H1 (cell line): ENCODE results near the gene BCL11A. TPM values are rescaled to one million over a fixed set of nuclear protein-coding genes. Genes with fewer than 3 reads are reported as not detected.

Experiments
- CTCF ChIA-PET: fragments of 300-600 bp; sonication (Branson Sonifier 250); formaldehyde crosslinking; loops from one replicate; lab custom pipeline; 2021; ENCODE audit not compliant: partially characterized antibody; lab: Charles Lee
- POLR2A ChIA-PET: fragments of 300-600 bp; sonication (Branson Sonifier 250); formaldehyde crosslinking; loops from one replicate; lab custom pipeline; 2021; ENCODE audit warnings: inconsistent platforms; ENCODE audit not compliant: partially characterized antibody; lab: Charles Lee
- DNase-seq, 2 experiments: peaks; one replicate each; pipeline versions ENCODE4 v3.0.0 to v3.0.0-alpha.2; 2010 to 2022; ENCODE audit warnings: low spot score in 2 of 2, low read depth in 1 of 2, mixed read lengths in 1 of 2
- FAIRE-seq: peaks from 2 replicates; lab custom pipeline; 2011; peaks lifted over from hg19 to GRCh38; lab: Jason Lieb, UNC
- H2AFZ ChIP-seq: 2 replicates; pipeline ENCODE4 v1.8.1; 2012; ENCODE audit warnings: low read length, inconsistent platforms
- H2AK5ac ChIP-seq: 2 replicates; pipeline ENCODE4 v1.6.1; 2013; ENCODE audit warnings: low read depth, low read length
- H2BK120ac ChIP-seq: replicated peaks from 2 replicates; pipeline ENCODE3; 2013; ENCODE audit warnings: low read depth, low read length, inconsistent platforms
- H2BK12ac ChIP-seq: 2 replicates; pipeline ENCODE4 v1.6.1; 2013; ENCODE audit warnings: low read depth, low read length
- H2BK15ac ChIP-seq: 2 replicates; pipeline ENCODE4 v1.6.1; 2013; ENCODE audit warnings: low read length
- H2BK20ac ChIP-seq: 2 replicates; pipeline ENCODE4 v1.6.1; 2013; ENCODE audit warnings: low read length
- H2BK5ac ChIP-seq: 2 replicates; pipeline ENCODE4 v1.6.1; 2013; ENCODE audit warnings: low read depth, low read length
- H3K14ac ChIP-seq: 2 replicates; pipeline ENCODE4 v1.6.1; 2013; ENCODE audit warnings: inconsistent platforms; ENCODE audit not compliant: insufficient read length
- H3K18ac ChIP-seq: 2 replicates; pipeline ENCODE4 v1.6.1; 2013; ENCODE audit warnings: low read length; ENCODE audit errors: extremely low read depth
- H3K23ac ChIP-seq: 2 replicates; pipeline ENCODE4 v1.6.1; 2013; ENCODE audit warnings: inconsistent platforms; ENCODE audit not compliant: insufficient read length
- H3K23me2 ChIP-seq: 2 replicates; pipeline ENCODE4 v1.6.1; 2013; ENCODE audit warnings: low read depth, low read length
- H3K27ac ChIP-seq: 2 replicates; pipeline ENCODE4 v1.6.1; 2011; ENCODE audit warnings: low read depth, low read length, inconsistent platforms
- H3K27me3 ChIP-seq, 4 experiments: replicated peaks in 1 of 4; 1 replicate in 1 of 4; 2 replicates in 3 of 4; pipeline versions ENCODE4 v1.6.1 to v1.8.1; 2011 to 2013; ENCODE audit warnings: low read length in 3 of 4, mild to moderate bottlenecking in 3 of 4, inconsistent platforms in 2 of 4, mixed read lengths in 2 of 4, moderate library complexity in 1 of 4; ENCODE audit not compliant: control insufficient read depth in 3 of 4, insufficient read depth in 3 of 4; ENCODE audit errors: extremely low read depth in 1 of 4
- H3K36me3 ChIP-seq, 4 experiments: 2 replicates each; pipeline versions ENCODE4 v1.6.1 to v1.8.1; 2011 to 2013; ENCODE audit warnings: mild to moderate bottlenecking in 4 of 4, low read length in 3 of 4, moderate library complexity in 2 of 4, control low read depth in 1 of 4, inconsistent platforms in 1 of 4; ENCODE audit not compliant: insufficient read depth in 4 of 4, control insufficient read depth in 2 of 4
- H3K4ac ChIP-seq: replicated peaks from 2 replicates; pipeline ENCODE3; 2013; ENCODE audit warnings: low read length, low read depth, mixed read lengths, inconsistent platforms; ENCODE audit not compliant: insufficient read length
- H3K4me1 ChIP-seq, 4 experiments: replicated peaks in 1 of 4; 1 replicate in 1 of 4; 2 replicates in 3 of 4; pipeline versions ENCODE4 v1.6.1 to v1.8.1; 2011 to 2013; ENCODE audit warnings: low read length in 3 of 4, inconsistent platforms in 2 of 4, mixed read lengths in 1 of 4; ENCODE audit not compliant: insufficient read depth in 4 of 4, control insufficient read depth in 3 of 4
- H3K4me2 ChIP-seq, 2 experiments: 2 replicates each; pipeline versions ENCODE4 v1.6.1 to v1.8.1; 2011 to 2013; ENCODE audit warnings: low read depth in 2 of 2, low read length in 2 of 2, control low read depth in 1 of 2, inconsistent platforms in 1 of 2, mild to moderate bottlenecking in 1 of 2; ENCODE audit not compliant: insufficient read depth in 1 of 2
- H3K4me3 ChIP-seq, 4 experiments: fragments of 200-600, 300-600 bp in 1 of 4; sonication (generic), shearing (Covaris generic), sonication (Bioruptor Twin) in 1 of 4; 2 replicates each; pipeline versions ENCODE4 v1.5.1 to v1.8.1; 2011 to 2016; ENCODE audit warnings: low read length in 4 of 4, low read depth in 3 of 4, control low read depth in 2 of 4, inconsistent platforms in 2 of 4, mild to moderate bottlenecking in 2 of 4, mixed read lengths in 1 of 4, moderate library complexity in 1 of 4; ENCODE audit not compliant: insufficient read depth in 2 of 4; ENCODE audit errors: extremely low read depth in 1 of 4
- H3K56ac ChIP-seq: replicated peaks from 2 replicates; pipeline ENCODE3; 2013; ENCODE audit warnings: low read depth, mild to moderate bottlenecking, mixed read lengths, low read length, inconsistent platforms; ENCODE audit not compliant: insufficient read length
- H3K79me1 ChIP-seq: 2 replicates; pipeline ENCODE4 v1.6.1; 2013; ENCODE audit warnings: low read depth, low read length, control low read depth
- H3K79me2 ChIP-seq, 2 experiments: 2 replicates each; pipeline versions ENCODE4 v1.6.1 to v1.8.1; 2012 to 2013; ENCODE audit warnings: low read length in 2 of 2, mild to moderate bottlenecking in 2 of 2, inconsistent platforms in 1 of 2; ENCODE audit not compliant: insufficient read depth in 2 of 2, control insufficient read depth in 1 of 2
- H3K9ac ChIP-seq, 4 experiments: replicated peaks in 1 of 4; 1 replicate in 1 of 4; 2 replicates in 3 of 4; pipeline versions ENCODE4 v1.6.1 to v1.8.1; 2011 to 2013; ENCODE audit warnings: low read depth in 3 of 4, low read length in 3 of 4, control low read depth in 2 of 4, mild to moderate bottlenecking in 2 of 4, moderate library complexity in 2 of 4, inconsistent platforms in 1 of 4; ENCODE audit errors: extremely low read depth in 1 of 4
- H3K9me3 ChIP-seq, 2 experiments: 2 replicates each; pipeline versions ENCODE4 v1.6.1 to v1.8.1; 2012 to 2013; ENCODE audit warnings: mild to moderate bottlenecking in 2 of 2, moderate library complexity in 2 of 2, control low read depth in 1 of 2, inconsistent platforms in 1 of 2, low read depth in 1 of 2, low read length in 1 of 2, mixed read lengths in 1 of 2; ENCODE audit not compliant: insufficient read depth in 2 of 2
- H4K20me1 ChIP-seq, 2 experiments: replicated peaks in 1 of 2; 2 replicates each; pipeline versions ENCODE3 to v1.8.1; 2011 to 2013; ENCODE audit warnings: inconsistent platforms in 2 of 2, low read length in 2 of 2, mild to moderate bottlenecking in 1 of 2; ENCODE audit not compliant: insufficient read depth in 2 of 2, control insufficient read depth in 1 of 2
- H4K5ac ChIP-seq: 2 replicates; pipeline ENCODE4 v1.6.1; 2013; ENCODE audit warnings: low read length, low read depth, mixed read lengths, inconsistent platforms; ENCODE audit not compliant: insufficient read length
- H4K8ac ChIP-seq: 2 replicates; pipeline ENCODE4 v1.8.0; 2013; ENCODE audit warnings: mild to moderate bottlenecking, moderate library complexity, low read length, inconsistent platforms; ENCODE audit not compliant: insufficient read depth; ENCODE audit errors: extremely low read depth
- H4K91ac ChIP-seq: replicated peaks from 2 replicates; pipeline ENCODE3; 2013; ENCODE audit warnings: low read length, mixed read lengths, inconsistent platforms; ENCODE audit not compliant: insufficient read length
- BCL11A ChIP-seq, 2 experiments: IDR thresholded peaks; one replicate each; pipeline ENCODE4 v1.6.1; 2011; ENCODE audit warnings: low read depth in 2 of 2, low read length in 2 of 2, mild to moderate bottlenecking in 2 of 2
- GABPA ChIP-seq: IDR thresholded peaks from 2 replicates; pipeline ENCODE4 v1.6.1; 2011; ENCODE audit warnings: mild to moderate bottlenecking, low read length, moderate library complexity, borderline replicate concordance; ENCODE audit not compliant: insufficient read depth
- KDM4A ChIP-seq: IDR thresholded peaks from one replicate; pipeline ENCODE4 v1.7.1; 2012; ENCODE audit warnings: low read depth, mild to moderate bottlenecking, moderate library complexity, low read length, inconsistent platforms; ENCODE audit not compliant: severe bottlenecking
- POLR2A ChIP-seq, 2 experiments: IDR thresholded peaks; 1 replicate in 1 of 2; 2 replicates in 1 of 2; pipeline ENCODE4 v1.6.1; 2011; ENCODE audit warnings: low read depth in 2 of 2, low read length in 2 of 2, mild to moderate bottlenecking in 2 of 2; ENCODE audit errors: control extremely low read depth in 1 of 2
- POLR2AphosphoS5 ChIP-seq: IDR thresholded peaks from 2 replicates; pipeline ENCODE4 v1.6.1; 2011; ENCODE audit warnings: low read depth, low read length
- RBBP5 ChIP-seq: IDR thresholded peaks from 2 replicates; pipeline ENCODE4 v1.7.1; 2012; ENCODE audit warnings: low read depth, mild to moderate bottlenecking, inconsistent platforms, low read length, moderate library complexity, borderline replicate concordance
- SAP30 ChIP-seq: fragments of 300-600 bp; sonication (generic); IDR thresholded peaks from 2 replicates; pipeline ENCODE4 v1.7.1; 2012; ENCODE audit warnings: low read length, moderate library complexity, mild to moderate bottlenecking, inconsistent platforms; ENCODE audit not compliant: insufficient read depth, insufficient replicate concordance
- SIX5 ChIP-seq: IDR thresholded peaks from 2 replicates; pipeline ENCODE4 v1.6.1; 2011; ENCODE audit warnings: mild to moderate bottlenecking, low read depth, low read length
- WGBS, 2 experiments: shearing (Covaris generic) in 1 of 2; methylation state at CpG; one replicate each; pipeline versions ENCODE4 v1.1.6 to v1.1.7; 2013 to 2015; ENCODE audit warnings: low lambda C conversion rate in 2 of 2, mixed read lengths in 2 of 2, inconsistent platforms in 1 of 2, low coverage in 1 of 2, missing lambda C conversion rate in 1 of 2; ENCODE audit not compliant: insufficient replicate concordance in 2 of 2, insufficient coverage in 1 of 2, insufficient read length in 1 of 2; ENCODE audit errors: extremely low coverage in 1 of 2, missing lambda C conversion rate in 1 of 2; 5-methylcytosine and 5-hydroxymethylcytosine counted together
- polyA plus RNA-seq, 7 experiments: library from polyadenylated mRNA; depleted of rRNA in 3 of 7; stranded (reverse) in 5 of 7; unstranded in 2 of 7; fragments of >200 nt in 5 of 7; fragments of 200-250 nt in 2 of 7; gene quantifications; 1 replicate in 5 of 7; 2 replicates in 1 of 7; 4 replicates in 1 of 7; pipeline versions ENCODE4 v1.2.1 to v1.2.3, GENCODE V29; 2011 to 2013; ENCODE audit warnings: missing spikeins in 2 of 7, mixed read lengths in 2 of 7
- total RNA-seq: library from RNA; stranded (reverse); fragmentation: NEBNext Ultra II Directional; extraction: Animal tissue kit (Norgen Biotek cat#: 25700); gene quantifications from 2 replicates; pipeline ENCODE4 v1.2.1, GENCODE V29; 2021

BCL11A gene
- total and polyA plus RNA-seq, 2 of the 8 experiments (the other 6 are each of a cell fraction or from before 2014, with no cell fraction given): 11.9 to 59.3 TPM

DNA sequence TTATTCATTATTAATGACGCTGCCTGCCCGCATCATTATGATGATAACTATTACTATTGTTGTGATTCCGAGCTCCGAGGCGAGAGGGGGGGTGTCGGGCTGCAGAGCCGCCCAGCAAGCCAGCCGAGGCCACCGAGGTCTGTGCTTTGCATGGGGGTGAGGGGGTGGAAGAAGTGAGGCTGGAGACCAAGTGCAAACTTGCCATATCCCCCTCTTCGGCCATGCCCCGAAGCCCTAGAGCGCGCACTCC, 3.6 kb downstream of the BCL11A start:
- H3K27ac ChIP-seq: peak overlapping the region; percentile 74; the same call in 1 of the 2 replicates
- no peak overlapping the region for H2BK12ac ChIP-seq
- peak overlapping the region; percentile 40; the same call in 1 of the 2 replicates for H2BK20ac ChIP-seq
- H4K20me1 ChIP-seq: peaks cover 7 to 14% of the 10 kb centered on the region in 2 experiments
- H3K4ac ChIP-seq: peak overlapping the region; percentile 44
- peak overlapping the region; percentile 80 to 85 (median 84) for H3K9ac ChIP-seq
- H4K91ac ChIP-seq: peak overlapping the region; percentile 50
- peak overlapping the region; percentile 57 for H2BK120ac ChIP-seq
- peak overlapping the region; percentile 70 for H4K5ac ChIP-seq
- CTCF ChIA-PET: interaction anchor here (0.6 to 2.1 kb wide), 32 partner anchors 9 to 1742 kb away, joined by 3 to 10 read pairs (median 4); no protein-coding TSS in a partner anchor
- H3K56ac ChIP-seq: peak overlapping the region; percentile 89
- H3K14ac ChIP-seq: no peak overlapping the region
- H2BK15ac ChIP-seq: no peak overlapping the region
- H2BK5ac ChIP-seq: peak overlapping the region; percentile 97
- H3K27me3 ChIP-seq: no peaks in the 10 kb centered on the region
- 1% methylated on average over 13 of the region's 13 CpGs; no CpG with 5 or more reads in 1 of the 2 experiments for WGBS, 2 experiments
- peak in 1 of 2 experiments; percentile 74 for DNase-seq
- peak overlapping the region; percentile 94 for H4K8ac ChIP-seq
- POLR2A ChIA-PET: interaction anchor here (0.6 to 3.0 kb wide), 38 partner anchors 9 to 415 kb away, joined by 3 to 31 read pairs (median 4); no protein-coding TSS in a partner anchor
- peak overlapping the region; percentile 91 to 99 for H3K4me2 ChIP-seq
- no peak overlapping the region for H2AFZ ChIP-seq
- FAIRE-seq: no peak
- TF ChIP-seq SIX5: no peak
- no peak for TF ChIP-seq GABPA
- TF ChIP-seq BCL11A (IDR thresholded peaks at IDR 0.05; ENCODE audit: low read depth in 2 of 2, low read length in 2 of 2): no peak
- TF ChIP-seq RBBP5: 0 out of 2 replicates have a peak, but pooled peaks have one; percentile 73
- TF ChIP-seq POLR2A (IDR thresholded peaks at IDR 0.05; ENCODE audit: control extremely low read depth in 1 of 2, low read depth in 2 of 2, low read length in 2 of 2): peak in 1 of 2 experiments; percentile 65; a peak in 1 of 3 replicates
- TF ChIP-seq SAP30: peak; percentile 2
- peak; percentile 28; the same call in 1 of the 2 replicates for TF ChIP-seq POLR2AphosphoS5
- TF ChIP-seq KDM4A: peak; percentile 45
- H3K18ac ChIP-seq: peak overlapping the region; percentile 90; the same call in 1 of the 2 replicates
- peak overlapping the region; percentile 74 to 96 (median 87) for H3K4me3 ChIP-seq
- peaks cover 23% of the 10 kb centered on the region for H3K23me2 ChIP-seq
- peaks cover 12 to 16% (median 13%) of the 10 kb centered on the region in 4 experiments for H3K36me3 ChIP-seq
- peaks cover 5% of the 10 kb centered on the region; the same call in 1 of the 2 replicates for H3K79me1 ChIP-seq
- no peak overlapping the region for H3K23ac ChIP-seq
- peaks cover 3 to 71% of the 10 kb centered on the region in 2 experiments; a peak in 3 of 4 replicates for H3K79me2 ChIP-seq
- H2AK5ac ChIP-seq: no peak overlapping the region
- peaks cover 0 to 11% (median 5%) of the 10 kb centered on the region in 4 experiments; a peak in 4 of 7 replicates for H3K4me1 ChIP-seq
- no peaks in the 10 kb centered on the region for H3K9me3 ChIP-seq
